Lung (tissue), 12 donors: ENCODE measurements around the gene CDAN1. TPM values are rescaled to one million over a fixed set of nuclear protein-coding genes. Genes with fewer than 3 reads are reported as not detected.

Experiments used
- ATAC-seq: fragments of 200-7000 bp; cut with Tn5 transposase; one replicate; pipeline ENCODE4 v1.9.1; 2020; ENCODE audit warnings: moderate number of reproducible peaks; ENCODE audit not compliant: insufficient read depth, low FRiP score
- DNase-seq, 3 donors: peaks; one replicate each; pipeline ENCODE4 v3.0.0-alpha.2; 2013 to 2017
- H3K27ac ChIP-seq, 2 donors: one replicate each; pipeline ENCODE4 v1.5.1; 2013; ENCODE audit warnings: mild to moderate bottlenecking in 2 of 2, moderate library complexity in 2 of 2, control low read depth in 1 of 2, inconsistent platforms in 1 of 2, low read depth in 1 of 2, low read length in 1 of 2
- H3K27me3 ChIP-seq, 3 donors: one replicate each; pipeline ENCODE4 v1.5.1; 2013; ENCODE audit warnings: low read length in 2 of 3; ENCODE audit not compliant: control insufficient read depth in 3 of 3, insufficient read depth in 3 of 3
- H3K36me3 ChIP-seq, 4 donors: one replicate each; pipeline ENCODE4 v1.5.1; 2013; ENCODE audit warnings: low read length in 4 of 4, mild to moderate bottlenecking in 1 of 4, moderate library complexity in 1 of 4; ENCODE audit not compliant: control insufficient read depth in 4 of 4, insufficient read depth in 4 of 4
- H3K4me1 ChIP-seq, 5 donors: one replicate each; pipeline ENCODE4 v1.5.1; 2013; ENCODE audit warnings: low read length in 5 of 5, mild to moderate bottlenecking in 2 of 5, moderate library complexity in 1 of 5; ENCODE audit not compliant: control insufficient read depth in 5 of 5, insufficient read depth in 5 of 5
- H3K4me3 ChIP-seq: one replicate; pipeline ENCODE4 v1.5.1; 2013; ENCODE audit warnings: mild to moderate bottlenecking, control low read depth, moderate library complexity
- H3K9ac ChIP-seq, 2 donors: one replicate each; pipeline ENCODE4 v1.5.1; 2013; ENCODE audit warnings: low read length in 2 of 2, control low read depth in 1 of 2; ENCODE audit not compliant: insufficient read depth in 1 of 2
- H3K9me3 ChIP-seq, 4 donors: one replicate each; pipeline ENCODE4 v1.5.1; 2013; ENCODE audit warnings: low read length in 3 of 4, mild to moderate bottlenecking in 1 of 4, moderate library complexity in 1 of 4; ENCODE audit not compliant: control insufficient read depth in 4 of 4, insufficient read depth in 3 of 4
- CTCF ChIP-seq: IDR thresholded peaks from 2 replicates; pipeline ENCODE4 v1.5.1; 2012; ENCODE audit warnings: mild to moderate bottlenecking; ENCODE audit errors: control extremely low read depth, extremely low read depth
- WGBS, 2 donors: extraction: QIAGEN DNeasy Blood & Tissue Kit; methylation state at CpG; one replicate each; pipeline ENCODE4 v1.1.7; 2013; 5-methylcytosine and 5-hydroxymethylcytosine counted together
- polyA plus RNA-seq, 2 donors: library from polyadenylated mRNA; stranded (reverse); fragments of 200-250 nt; gene quantifications; one replicate each; pipeline ENCODE4 v1.2.1, GENCODE V29; 2013
- total RNA-seq, 2 donors: library from RNA; depleted of rRNA in 1 of 2; stranded (reverse); fragments of >200 nt in 1 of 2; gene quantifications; one replicate each; pipeline ENCODE4 v1.2.1, GENCODE V29; 2014 to 2021
- donor health status: control.
- donor health status: control.
- donor health status: Bipolar disorder and iron deficiency.
- donor health status: healthy.
- donor health status: DM: yes; HTN: yes; CAD: no.

CDAN1 gene
- total and polyA plus RNA-seq, 4 donors: 4.2 to 15.2 (median 12.2) TPM

- H3K27me3 ChIP-seq: no peaks in the 10 kb centered on the region
- H3K36me3 ChIP-seq: peaks cover 17 to 63% (median 49%) of the 10 kb centered on the region in 4 donors
- DNase-seq: no peak
- peaks cover 0 to 6% (median 0%) of the 10 kb centered on the region in 5 donors for H3K4me1 ChIP-seq
- H3K4me3 ChIP-seq: no peak overlapping the region
- no peak overlapping the region for H3K27ac ChIP-seq
- no peak overlapping the region for H3K9ac ChIP-seq
- no peak for TF ChIP-seq CTCF
- no peak for ATAC-seq
- 93 to 94% methylated on average over 12 of the region's 12 CpGs for WGBS, 2 donors
- no peaks in the 10 kb centered on the region for H3K9me3 ChIP-seq
Observed at GRCh38 chr15:42725331-42725903, 11.5 kb downstream of the CDAN1 start.

GRCh38 chr15:42724276-42724675, 12.7 kb downstream of the CDAN1 start:
- ATAC-seq (no peak), DNase-seq (no peak)
- Histone ChIP-seq H3K27me3 (no peaks in the 10 kb centered on the region), H3K4me3 (no peak overlapping the region), H3K9me3 (no peaks in the 10 kb centered on the region), H3K36me3 (peaks cover 21 to 63% (median 49%) of the 10 kb centered on the region in 4 donors), H3K9ac (no peak overlapping the region), H3K4me1 (peaks cover 0 to 6% (median 0%) of the 10 kb centered on the region in 5 donors), H3K27ac (no peak overlapping the region)
- TF ChIP-seq CTCF: no peak
- WGBS, 2 donors: 92 to 94% methylated on average over 6 of the region's 6 CpGs

GRCh38 chr15:42723068-42723467, 13.9 kb downstream of the CDAN1 start:
- H3K9me3 ChIP-seq: no peaks in the 10 kb centered on the region
- H3K27me3 ChIP-seq: no peaks in the 10 kb centered on the region
- H3K9ac ChIP-seq: no peak overlapping the region
- H3K27ac ChIP-seq: no peak overlapping the region
- no peak for ATAC-seq
- no peak overlapping the region for H3K4me3 ChIP-seq
- 90 to 93% methylated on average over 4 of the region's 4 CpGs for whole genome bisulfite sequencing, 2 donors
- H3K36me3 ChIP-seq: peaks cover 21 to 59% (median 47%) of the 10 kb centered on the region in 4 donors
- no peak for DNase-seq
- H3K4me1 ChIP-seq: peaks cover 0 to 6% (median 0%) of the 10 kb centered on the region in 5 donors
- no peak for TF ChIP-seq CTCF

- no peak for DNase-seq
- Histone ChIP-seq H3K4me3 (no peak overlapping the region), H3K36me3 (peaks cover 20 to 52% (median 42%) of the 10 kb centered on the region in 4 donors), H3K9ac (no peak overlapping the region), H3K9me3 (no peaks in the 10 kb centered on the region), H3K4me1 (no peaks in the 10 kb centered on the region), H3K27ac (no peak overlapping the region), H3K27me3 (no peaks in the 10 kb centered on the region)
- no peak for ATAC-seq
- no peak for TF ChIP-seq CTCF
- 63 to 78% methylated on average over 3 of the region's 3 CpGs for WGBS, 2 donors
Observed at GRCh38 chr15:42721916-42722315, 15.0 kb downstream of the CDAN1 start.
